NCI-H226 (cell line): ENCODE measurements around the gene ROBO1.

Source experiments
- DNase-seq: peaks from one replicate; pipeline ENCODE4 v3.0.0-alpha.2; 2015

ROBO1 gene

DNA sequence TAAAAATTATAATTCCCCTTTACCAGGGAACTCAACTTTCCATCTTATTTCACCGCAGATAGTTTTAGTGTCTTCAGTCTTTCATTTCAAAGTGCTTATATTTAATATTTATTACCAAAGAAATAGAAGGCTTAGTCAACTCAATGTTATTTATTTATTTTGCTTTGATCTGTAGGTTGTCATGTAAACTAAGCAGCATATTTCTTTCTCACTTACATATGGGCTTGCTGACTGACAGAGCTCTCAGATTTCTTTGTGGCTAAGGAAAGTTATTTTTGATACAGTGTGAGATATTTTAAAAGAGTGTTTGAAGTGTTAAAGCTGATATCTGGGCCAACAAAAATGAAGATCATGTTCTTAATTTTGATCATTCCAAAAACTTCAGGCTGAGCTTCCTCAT is 331.4 kb downstream of the ROBO1 start:
- DNase-seq: no peak

DNA sequence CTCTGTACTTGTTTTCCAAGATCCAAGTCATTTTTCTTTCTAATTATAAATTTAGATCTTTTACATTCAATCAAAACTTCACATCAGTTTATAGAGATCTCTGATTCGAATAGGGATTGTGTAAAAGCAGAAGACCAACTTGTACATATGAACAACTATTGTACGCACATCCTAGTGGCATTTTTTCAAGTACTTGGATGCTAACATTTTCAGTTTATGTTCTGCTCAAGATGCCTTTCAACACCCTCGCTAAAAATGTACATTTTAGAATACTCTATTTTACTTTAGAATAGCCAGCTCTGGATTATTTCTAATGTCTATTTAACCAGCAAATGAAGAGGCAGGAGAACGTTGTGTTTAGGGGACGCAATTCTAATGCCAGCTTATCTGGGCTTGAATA is 340.7 kb downstream of the ROBO1 start:
- DNase-seq: no peak

DNA sequence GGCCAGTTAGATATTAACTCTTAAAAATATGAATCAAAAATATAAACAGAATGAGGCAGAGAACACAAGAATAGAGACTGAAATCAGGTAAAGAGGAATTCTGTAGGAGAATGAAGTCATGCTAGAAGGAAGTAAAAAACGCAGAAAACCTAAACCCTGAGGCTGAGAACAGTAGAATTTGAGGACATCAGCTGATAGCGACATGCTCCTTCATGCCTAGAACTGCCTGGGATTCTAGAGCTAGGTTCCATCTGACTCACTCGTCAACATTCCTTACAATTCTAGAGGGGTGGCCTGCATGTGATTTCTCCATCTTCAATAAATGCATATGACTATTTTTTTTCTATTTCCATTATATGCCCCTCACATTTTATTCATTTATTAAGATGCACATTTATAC is 343.0 kb downstream of the ROBO1 start:
- DNase-seq: no peak

DNA sequence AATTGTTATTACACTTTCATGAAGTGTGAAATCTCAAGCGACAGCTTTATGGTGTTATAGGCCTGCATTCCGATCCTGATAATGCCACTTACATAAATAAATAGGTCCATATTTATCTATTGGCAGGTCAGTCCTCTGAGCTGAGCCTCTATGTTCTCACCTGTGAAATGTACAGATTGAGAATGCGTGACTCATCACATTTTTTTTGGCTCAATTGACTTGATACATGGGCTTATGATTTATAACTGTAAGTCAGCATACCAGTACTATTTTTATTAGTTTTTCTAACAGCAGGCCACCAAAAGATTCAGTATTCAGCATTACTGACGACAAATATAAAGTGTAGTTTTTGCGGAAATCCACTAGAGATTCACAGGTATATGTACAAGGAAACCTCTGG is 344.4 kb downstream of the ROBO1 start:
- DNase-seq: no peak

DNA sequence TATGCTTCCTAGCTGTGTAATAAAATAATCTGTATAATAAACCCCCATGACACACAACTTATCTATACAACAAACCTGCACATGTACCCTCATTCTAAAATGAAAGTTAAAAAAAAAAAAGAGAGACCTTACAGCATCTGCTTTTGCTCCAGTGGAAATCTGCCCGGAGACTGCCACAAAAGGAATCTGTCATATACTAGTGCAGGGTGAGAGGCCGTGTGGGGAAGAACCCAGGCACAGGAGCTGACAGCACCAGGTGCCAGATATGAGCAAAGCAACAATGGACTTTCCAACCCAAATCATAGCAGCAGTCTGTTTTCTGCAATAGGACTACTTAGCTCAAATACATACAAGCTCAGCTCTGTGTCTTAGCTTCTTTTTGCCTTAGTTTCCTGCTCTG is 346.5 kb downstream of the ROBO1 start:
- DNase-seq: no peak

DNA sequence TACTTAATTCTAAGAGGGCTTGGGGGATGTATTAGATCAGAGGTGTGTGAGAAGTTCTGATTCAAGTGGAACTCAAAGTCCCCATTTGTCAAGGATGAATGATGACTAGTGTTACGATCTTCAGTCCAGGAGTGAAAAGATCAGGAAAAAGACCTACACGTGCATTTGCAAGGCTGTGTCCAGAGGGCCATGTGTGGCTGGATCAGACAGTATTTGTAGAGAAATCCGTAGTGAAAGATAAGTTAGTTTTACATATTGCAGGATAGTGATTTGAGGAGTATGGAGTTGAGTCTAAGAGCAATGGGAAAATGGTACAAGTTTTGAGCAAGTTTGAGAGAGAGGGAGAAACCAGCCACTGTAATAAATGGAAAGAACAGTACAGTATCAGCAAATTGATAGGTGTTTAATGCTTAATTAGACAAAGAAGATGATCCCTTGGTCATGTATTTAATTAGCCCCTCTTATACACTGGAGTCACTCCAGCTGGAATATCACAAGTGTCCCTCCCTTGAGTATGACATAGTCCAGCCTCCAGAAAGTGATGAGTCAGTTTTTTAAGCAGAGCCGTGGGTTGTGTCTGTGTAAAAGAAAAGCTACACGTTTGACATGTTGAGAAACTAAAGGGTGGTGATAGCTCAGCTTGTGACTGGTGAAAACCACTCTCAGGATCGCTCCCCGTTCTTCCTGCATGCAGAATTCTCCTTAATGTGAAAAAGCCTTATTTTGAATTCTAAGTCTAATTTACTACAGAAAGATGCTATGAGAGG is 348.8 kb downstream of the ROBO1 start:
- no peak for DNase-seq

DNA sequence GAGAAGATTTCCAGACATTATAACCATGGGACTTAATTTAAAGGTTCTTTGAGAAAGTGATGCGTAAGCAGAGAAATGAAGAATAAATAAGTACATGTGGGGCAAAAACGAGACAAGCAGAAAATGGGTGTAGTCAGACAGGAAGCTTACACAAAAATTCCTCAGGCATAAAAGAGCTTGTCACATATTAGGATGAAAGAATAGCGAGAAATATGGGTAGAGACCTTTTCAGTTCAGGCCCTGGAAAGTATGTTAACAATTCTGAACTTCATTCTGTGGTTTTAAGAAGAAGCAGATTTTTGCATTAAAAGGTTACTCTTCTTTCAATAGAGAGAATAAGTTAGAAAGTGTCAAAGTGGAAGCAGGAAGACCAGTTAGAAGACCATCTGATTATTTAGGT is 352.4 kb downstream of the ROBO1 start:
- no peak for DNase-seq

DNA sequence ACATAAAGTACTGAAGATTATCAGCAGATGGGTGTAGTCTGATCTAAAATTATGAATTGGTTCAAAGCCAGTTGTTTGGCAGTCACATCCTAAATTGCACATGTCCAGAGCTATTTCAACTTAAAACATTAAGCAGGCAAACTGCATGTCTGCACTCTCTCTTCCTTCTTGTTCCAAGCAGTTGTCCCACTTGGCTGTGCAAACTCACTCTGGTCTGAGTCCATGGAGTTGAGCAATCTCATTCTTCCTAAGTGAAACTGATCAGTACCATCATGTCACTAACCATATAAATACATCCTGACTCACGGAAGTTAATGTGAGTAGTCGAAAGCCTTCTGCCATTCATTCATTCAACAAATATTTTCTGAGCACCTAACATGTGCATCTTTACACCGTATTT is 353.0 kb downstream of the ROBO1 start:
- DNase-seq: no peak

DNA sequence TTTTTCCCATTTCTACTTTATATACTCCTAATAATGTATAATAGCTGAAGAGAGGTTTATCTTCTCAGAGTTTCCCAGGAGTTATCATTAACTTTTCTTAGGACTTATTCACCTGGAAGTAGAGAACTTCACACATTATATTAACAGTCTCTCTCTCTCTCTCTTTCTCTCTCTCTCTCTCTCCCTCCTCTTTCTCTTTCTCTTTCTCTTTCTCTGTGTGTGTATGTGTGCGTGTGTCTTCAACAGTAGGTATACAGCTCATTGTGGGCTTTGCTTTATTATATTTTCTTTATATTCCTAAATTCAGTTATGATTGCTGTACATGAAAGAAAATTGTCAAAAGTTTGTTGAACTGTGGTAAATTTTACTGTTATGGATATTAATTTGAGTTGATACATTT is 353.8 kb downstream of the ROBO1 start:
- DNase-seq: no peak

DNA sequence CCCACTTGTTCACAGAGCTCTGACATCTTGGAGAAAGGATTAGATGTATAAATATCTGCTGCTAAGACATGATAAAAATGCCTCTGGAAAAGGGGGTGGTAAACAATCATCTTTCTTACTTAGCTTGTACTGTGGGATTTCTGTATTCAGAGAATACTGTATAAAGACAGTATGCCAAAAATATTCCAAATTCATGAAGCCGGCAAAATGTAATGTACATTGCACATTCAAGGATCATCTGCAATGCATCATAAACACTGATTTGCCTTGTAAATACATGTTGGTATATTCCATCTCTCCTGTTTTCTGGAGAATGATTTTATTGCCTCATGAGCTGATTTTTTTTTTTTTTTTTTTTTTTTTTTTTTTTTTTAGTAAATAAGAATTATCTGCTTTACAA is 355.3 kb downstream of the ROBO1 start:
- DNase-seq: no peak

DNA sequence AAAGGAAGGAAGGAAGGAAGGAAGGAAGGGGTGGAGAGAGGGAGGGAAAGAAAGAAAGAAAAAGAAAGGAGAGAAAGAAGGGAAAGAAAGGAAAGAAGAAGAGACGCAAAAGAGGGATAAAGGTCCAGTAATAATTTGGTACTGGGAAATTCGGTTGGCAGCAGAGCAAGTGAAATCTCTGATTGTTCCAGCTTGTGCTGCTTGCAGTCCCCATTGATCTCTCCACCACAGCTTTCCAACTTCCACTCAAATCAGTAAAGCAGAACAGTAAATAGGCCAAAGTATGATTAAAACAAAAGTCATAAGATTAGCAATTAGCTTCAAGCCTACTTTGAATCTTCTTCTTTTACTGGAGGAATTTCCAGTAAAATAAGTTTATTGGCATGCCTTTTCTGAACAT is 357.2 kb downstream of the ROBO1 start:
- no peak for DNase-seq

DNA sequence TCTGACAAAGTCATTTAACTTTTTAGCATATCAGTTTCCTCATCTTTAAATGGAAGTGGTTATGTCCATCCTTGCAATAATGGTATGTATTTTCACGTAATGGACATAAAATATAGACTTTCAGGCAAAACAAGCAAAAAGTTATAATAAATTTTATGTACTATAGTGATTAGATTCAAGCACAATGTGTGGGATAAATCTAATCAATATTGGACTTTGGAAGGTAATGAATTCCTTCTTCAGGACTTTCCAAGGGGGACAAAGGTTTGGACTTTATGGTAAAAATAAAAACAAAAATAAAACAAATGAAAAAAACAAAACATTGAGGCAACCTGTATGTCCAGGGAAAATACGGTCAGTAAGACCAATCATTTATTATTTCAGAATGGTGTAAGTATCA is 357.7 kb downstream of the ROBO1 start:
- DNase-seq: no peak

DNA sequence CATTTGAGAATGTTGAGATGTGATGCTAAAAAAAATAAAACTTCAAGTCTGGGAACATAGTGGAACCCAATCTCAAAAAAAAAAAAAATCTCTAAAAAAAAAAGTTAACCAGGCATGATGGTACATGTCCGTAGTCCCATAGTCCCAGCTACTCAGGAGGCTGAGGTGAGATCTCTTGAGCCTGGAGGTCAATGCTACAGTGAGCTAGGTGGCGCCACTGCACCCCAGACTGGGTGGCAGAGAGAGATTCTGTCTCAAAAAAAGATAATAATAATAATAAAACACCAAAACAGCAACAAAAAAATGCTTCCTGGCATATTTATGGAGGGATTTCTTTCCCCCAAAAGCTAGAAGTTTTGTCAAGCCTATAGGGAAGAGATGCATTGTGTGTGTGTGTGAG is 361.6 kb downstream of the ROBO1 start:
- DNase-seq: no peak

DNA sequence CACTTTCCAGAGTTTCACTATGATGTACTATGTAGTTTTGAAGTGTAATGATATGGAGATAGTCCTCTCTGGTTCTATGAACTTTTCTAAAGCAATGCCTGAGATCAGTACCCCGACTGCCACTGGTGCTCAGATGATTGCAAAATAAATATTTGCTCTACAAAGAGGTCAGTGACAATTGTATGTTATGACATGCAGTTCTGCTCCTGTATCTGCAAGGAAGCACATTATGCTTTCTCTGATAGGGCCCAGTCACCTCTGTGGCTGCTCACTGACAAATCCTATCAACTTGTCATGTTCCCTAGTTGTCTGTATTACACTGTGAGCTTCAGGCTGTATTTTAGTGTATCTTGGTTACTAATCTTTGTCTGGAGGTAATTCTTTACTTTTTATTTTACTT is 362.6 kb downstream of the ROBO1 start:
- DNase-seq: no peak

DNA sequence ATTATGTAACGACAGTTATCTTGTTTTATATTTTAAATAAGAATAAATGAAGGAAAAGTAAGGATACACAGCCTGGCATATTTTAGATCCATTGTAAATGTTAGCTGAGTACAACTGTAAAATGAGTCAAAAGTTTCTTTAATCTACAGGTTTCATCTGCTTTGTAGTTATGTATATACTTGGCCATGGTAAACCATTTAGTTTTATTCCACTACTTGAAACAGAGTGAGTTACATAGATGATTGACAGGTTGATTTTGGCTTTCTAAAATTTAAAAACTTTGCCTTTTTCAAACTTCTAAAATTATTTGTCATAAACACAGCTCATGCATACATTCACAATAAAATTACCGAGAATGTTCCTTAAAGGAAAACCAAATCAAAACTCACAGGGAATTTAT is 371.2 kb downstream of the ROBO1 start:
- DNase-seq: no peak

DNA sequence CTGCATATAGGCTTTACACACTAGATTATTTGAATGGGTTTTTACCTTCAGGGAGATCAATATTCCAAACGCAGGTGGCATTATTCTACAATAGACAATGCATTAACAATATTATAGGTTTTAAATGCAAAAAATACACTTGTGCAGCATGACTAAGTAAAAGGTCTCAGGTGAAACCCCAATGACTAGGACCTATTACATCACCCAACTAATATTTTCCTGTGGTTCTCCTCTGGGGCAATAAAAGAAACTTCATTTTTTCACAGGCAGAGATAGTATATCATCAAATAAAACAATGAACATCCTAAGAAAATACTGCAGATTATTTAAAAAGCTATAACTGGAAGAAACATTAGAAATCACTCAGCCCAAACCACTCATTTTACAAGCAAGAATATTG is 375.3 kb downstream of the ROBO1 start:
- peak; percentile 48 for DNase-seq

DNA sequence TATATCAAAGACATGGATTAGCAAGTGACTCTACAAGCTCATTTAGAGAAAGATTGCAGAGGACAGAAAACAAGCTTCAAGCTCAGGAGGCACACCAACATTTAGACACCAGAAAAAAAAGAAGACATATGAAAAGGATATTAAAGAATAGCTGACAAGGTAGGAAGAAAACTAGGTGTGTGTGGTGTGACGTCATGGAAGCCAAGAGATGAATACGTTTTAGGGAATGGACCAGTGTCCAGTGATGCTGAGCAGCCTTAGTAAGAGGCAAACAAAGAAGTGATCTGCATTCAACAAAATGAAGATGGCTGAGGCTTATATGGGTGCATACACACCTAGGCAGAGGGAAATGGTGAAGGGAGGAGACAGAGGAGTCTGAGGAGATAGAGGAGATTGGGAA is 377.4 kb downstream of the ROBO1 start:
- no peak for DNase-seq

DNA sequence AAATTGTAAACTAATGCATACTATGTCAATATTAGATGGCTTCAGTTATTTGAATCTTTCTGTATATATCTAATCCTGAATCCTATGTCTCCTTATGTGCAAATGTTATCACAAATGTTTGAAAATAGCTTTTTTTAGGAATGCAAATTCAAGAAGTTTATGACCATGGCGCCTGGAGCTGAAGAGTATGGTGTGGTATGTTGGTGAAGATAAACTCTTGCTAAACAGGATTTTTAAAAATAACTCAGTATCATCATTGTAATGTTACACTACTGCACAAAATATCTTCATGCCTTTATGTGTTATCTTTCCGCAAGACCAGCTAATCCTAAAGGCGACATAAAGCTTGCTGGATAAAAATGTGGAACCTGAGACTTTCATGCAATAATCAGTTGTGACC is 382.6 kb downstream of the ROBO1 start:
- no peak for DNase-seq

DNA sequence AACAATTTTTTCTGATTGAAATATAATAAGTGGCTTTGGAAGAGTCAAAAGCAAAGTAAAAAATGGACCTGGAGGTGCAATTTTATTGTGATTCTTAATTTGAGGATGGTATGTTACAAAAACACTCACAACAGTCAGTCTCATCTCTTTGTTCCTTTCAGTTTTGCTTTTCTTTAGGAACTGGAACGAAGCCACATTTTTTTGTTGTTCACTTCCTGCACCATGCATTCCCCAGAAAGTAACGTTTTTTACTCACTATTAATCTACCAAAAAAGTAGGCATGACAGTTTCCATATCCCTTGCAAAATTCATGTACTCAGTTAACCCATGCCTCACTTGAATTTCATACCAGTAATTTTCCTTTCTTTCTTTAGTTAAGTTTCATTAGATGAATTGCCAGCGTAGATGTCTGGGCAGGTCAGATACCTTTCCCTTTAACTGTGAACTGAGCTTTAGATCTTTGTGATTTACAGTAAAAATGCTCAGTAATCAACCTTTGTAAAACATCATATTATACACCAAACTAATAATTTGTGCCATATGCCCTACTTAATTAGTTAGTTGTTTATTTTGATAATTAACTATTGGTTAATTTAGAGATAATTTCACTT is 384.3 kb downstream of the ROBO1 start:
- DNase-seq: peak; percentile 58

DNA sequence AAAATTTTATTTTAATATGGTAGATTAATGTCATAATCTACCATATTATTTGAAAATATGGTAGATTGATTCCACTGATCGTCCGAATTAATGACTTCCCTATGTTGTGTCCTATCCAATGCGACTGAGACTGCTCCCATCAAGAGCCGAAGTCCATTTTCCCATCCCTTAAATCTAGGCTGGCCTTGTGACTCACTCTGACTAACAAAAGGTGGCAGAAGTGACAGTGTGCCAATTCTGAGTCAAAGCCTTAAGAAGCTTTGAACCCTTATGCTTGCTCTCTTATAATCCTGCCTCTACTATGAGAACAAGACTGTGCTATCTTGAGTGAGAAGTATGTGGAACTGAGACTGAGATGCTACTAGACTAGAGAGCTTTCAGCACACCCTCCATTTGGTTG is 387.2 kb downstream of the ROBO1 start:
- DNase-seq: no peak

DNA sequence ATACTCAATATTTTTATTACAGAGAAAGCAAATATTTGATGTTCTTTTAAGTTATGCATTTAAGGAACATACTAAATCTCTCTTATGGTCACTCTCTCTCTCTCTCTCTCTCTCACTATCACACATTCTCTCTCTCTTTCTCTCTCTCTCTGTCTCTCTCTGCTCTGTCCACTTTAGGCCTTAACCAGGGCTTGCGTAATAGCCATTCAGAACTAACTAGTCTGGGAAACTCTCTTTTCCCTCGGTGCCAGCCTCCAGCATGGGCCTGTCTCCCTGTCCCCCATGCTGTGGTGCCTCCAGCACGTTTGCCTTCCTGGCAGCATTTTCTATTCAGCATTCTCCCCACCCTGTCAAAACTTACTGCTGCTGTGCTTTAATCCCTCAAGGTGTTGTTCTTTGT is 389.7 kb downstream of the ROBO1 start:
- no peak for DNase-seq

DNA sequence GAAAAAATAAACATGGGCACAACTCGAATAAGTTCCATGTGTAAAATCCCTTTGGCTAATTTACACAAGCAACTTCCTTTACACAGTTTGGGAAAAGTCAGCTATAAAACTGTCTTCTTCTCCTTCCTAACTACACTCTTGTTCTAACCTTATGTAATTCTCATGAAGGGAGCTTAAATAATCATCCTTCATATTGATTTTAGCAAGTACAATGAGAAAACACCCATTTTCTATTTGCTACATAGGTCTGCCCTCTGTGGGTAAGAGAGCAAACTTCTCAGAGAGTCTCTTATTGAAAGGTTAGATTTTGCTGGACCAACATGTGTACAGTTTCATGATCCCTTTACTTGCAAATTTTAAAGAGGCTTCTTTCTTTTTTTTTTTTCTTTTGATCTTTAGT is 398.5 kb downstream of the ROBO1 start:
- DNase-seq: no peak

DNA sequence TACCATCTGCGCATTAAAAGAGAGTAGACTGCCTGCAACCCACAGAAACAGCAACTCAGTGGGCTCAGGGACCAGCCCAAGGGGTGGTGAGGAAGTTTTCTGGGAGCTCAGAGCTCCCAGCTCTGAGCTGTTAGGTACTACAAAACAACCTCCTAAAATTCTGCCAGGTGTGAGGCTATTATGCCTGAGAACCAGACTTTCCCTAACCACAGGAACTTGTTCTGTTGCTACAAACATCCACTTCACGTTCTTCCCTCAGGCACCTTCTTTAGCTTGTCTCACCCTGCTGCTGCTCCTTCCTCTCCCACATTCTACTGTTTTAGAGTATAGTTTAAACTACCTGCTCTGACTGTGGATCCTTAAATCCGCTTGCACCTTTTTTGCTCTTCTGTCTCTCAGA is 399.4 kb downstream of the ROBO1 start:
- DNase-seq: peak; percentile 58

DNA sequence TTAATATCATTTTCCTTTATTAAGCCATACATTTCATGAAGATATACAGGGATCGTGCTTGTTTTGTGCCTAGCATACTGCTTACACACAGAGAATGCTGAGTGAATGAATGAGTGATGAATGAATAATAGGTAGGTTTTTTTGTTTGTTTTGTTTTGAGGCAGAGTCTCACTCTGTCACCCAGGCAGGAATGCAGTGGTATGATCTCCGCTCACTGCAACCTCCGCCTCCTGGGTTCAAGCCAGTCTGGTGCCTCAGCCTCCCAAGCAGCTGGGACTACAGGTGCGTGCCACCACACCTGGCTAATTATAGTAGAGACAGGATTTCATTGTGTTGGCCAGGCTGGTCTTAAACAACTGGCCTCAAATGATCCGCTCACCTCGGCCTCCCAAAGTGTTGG is 400.0 kb downstream of the ROBO1 start:
- no peak for DNase-seq

DNA sequence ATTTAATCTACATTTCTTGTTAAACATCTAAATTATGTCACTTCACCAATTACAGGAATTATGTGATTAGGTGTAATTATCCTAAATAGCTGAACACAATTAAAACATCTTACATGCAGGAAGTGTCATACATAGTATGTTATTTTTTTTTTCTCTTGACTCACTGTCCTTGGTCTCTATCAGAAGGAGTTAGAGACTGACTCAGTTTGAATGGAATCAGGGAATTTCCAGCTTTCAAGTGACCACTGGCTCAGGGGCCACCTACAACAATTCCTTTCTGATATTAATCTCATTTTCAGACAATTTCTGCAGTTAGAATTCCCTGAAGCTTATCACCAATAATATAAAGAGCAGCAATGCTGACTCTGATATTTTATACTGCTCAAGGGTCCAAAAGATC is 400.7 kb downstream of the ROBO1 start:
- DNase-seq: peak; percentile 66
